ENCODE results near the gene FURIN.

DNA sequence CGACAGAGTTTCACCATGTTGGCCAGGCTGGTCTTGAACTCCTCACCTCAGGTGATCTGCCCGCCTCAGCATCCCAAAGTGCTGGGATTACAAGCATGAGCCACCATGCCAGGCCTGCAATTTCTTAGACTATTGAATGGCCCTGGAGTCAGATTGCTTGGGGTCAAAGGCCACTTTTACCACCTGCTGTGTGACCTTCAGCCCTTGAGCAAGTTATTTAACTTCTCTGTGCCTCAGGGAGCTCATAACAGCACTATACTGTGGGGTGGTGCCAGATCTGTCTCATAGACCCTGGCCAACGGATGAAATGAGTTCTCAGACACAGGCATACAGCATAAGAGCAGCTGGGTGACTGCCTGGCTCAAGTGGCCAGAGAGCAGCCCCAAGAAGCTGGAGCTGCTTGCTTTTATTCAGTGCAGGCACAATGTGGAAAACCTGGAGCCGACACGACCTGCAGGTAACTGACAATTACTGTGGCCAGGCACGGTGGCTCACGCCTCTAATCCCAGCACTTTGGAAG lies 44.9 kb upstream of the FURIN start:
- TF ChIP-seq HDGF (IDR thresholded peaks at IDR 0.05; ENCODE audit: borderline replicate concordance) = no peak
- no peak for TF ChIP-seq TARDBP (IDR thresholded peaks at IDR 0.05)
- no peak for TF ChIP-seq CTBP1 (IDR thresholded peaks at IDR 0.05; ENCODE audit: borderline replicate concordance)
- TF ChIP-seq PKNOX1 (IDR thresholded peaks at IDR 0.05) = no peak
- TF ChIP-seq NFRKB (IDR thresholded peaks at IDR 0.05) = no peak
- no peak for TF ChIP-seq FOXA1 (IDR thresholded peaks at IDR 0.05)
- no peak for TF ChIP-seq FOXM1 (IDR thresholded peaks at IDR 0.05; ENCODE audit: borderline replicate concordance)
- no peak for TF ChIP-seq BHLHE40 (IDR thresholded peaks at IDR 0.05; ENCODE audit: borderline replicate concordance)
- TF ChIP-seq ELF4 (IDR thresholded peaks at IDR 0.05) = no peak
